HL-60 (cell line): ENCODE results near the gene MEX3A.

Experiments used
- DNase-seq, 2 experiments: peaks; one replicate each; pipeline ENCODE4 v3.0.0-alpha.2; 2010 to 2020; ENCODE audit warnings: low read depth in 1 of 2, low spot score in 1 of 2
- H3K27ac ChIP-seq: fragments of 250-450 bp; sonication (Bioruptor Pico); replicated peaks from 2 replicates; pipeline ENCODE4 v1.5.1; 2020; ENCODE audit warnings: mild to moderate bottlenecking, moderate library complexity
- H3K27me3 ChIP-seq: fragments of 250-450 bp; sonication (Bioruptor Pico); 2 replicates; pipeline ENCODE4 v1.5.1; 2021; ENCODE audit warnings: mild to moderate bottlenecking, moderate library complexity; ENCODE audit not compliant: insufficient read depth, poor library complexity, severe bottlenecking
- H3K4me3 ChIP-seq: replicated peaks from 2 replicates; pipeline ENCODE4 v1.5.1; 2011; ENCODE audit warnings: mild to moderate bottlenecking, control low read depth, low read length; ENCODE audit not compliant: insufficient read depth
- GABPA ChIP-seq: IDR thresholded peaks from 2 replicates; pipeline ENCODE4 v1.6.1; 2012; ENCODE audit warnings: low read depth
- POLR2AphosphoS5 ChIP-seq: IDR thresholded peaks from 2 replicates; pipeline ENCODE4 v1.6.1; 2012; ENCODE audit warnings: low read depth
- SPI1 ChIP-seq: IDR thresholded peaks from 2 replicates; pipeline ENCODE4 v1.6.1; 2012; ENCODE audit warnings: low read depth, mild to moderate bottlenecking, borderline replicate concordance
- TF ChIP-seq, protein P1 (sequence below): IDR thresholded peaks from 2 replicates; pipeline ENCODE4 v1.6.1; 2012; ENCODE audit warnings: low read depth; ENCODE audit not compliant: insufficient replicate concordance
- TF ChIP-seq, protein P2 (sequence below): IDR thresholded peaks from one replicate; pipeline ENCODE4 v1.5.1; 2011; ENCODE audit warnings: low read length, control low read depth, inconsistent platforms; ENCODE audit not compliant: insufficient read depth

MEX3A gene

DNA sequence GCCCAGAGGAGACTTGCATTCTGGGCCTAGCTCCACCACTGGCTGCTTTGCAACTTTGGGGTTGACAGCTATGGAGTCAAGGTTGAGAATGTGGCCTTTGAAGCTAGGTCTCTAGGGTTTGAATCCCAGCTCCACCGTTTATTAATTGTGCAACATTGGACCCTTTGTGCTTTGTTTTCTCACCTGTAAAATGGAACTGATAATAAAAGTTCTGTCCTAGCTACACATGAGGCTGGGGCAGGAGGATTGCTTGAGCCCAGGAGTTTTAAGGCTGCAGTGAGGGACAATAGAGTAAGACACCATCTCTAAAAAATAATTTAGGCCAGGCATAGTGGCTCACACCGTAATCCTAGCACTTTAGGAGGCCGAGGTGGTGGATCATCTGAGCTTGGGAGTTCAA, 17.0 kb upstream of the MEX3A start:
- Histone ChIP-seq H3K27ac (no peak overlapping the region), H3K27me3 (no peaks in the 10 kb centered on the region), H3K4me3 (no peak overlapping the region)
- no peak for DNase-seq
- no peak for TF ChIP-seq SPI1
- TF ChIP-seq, protein P1, sequence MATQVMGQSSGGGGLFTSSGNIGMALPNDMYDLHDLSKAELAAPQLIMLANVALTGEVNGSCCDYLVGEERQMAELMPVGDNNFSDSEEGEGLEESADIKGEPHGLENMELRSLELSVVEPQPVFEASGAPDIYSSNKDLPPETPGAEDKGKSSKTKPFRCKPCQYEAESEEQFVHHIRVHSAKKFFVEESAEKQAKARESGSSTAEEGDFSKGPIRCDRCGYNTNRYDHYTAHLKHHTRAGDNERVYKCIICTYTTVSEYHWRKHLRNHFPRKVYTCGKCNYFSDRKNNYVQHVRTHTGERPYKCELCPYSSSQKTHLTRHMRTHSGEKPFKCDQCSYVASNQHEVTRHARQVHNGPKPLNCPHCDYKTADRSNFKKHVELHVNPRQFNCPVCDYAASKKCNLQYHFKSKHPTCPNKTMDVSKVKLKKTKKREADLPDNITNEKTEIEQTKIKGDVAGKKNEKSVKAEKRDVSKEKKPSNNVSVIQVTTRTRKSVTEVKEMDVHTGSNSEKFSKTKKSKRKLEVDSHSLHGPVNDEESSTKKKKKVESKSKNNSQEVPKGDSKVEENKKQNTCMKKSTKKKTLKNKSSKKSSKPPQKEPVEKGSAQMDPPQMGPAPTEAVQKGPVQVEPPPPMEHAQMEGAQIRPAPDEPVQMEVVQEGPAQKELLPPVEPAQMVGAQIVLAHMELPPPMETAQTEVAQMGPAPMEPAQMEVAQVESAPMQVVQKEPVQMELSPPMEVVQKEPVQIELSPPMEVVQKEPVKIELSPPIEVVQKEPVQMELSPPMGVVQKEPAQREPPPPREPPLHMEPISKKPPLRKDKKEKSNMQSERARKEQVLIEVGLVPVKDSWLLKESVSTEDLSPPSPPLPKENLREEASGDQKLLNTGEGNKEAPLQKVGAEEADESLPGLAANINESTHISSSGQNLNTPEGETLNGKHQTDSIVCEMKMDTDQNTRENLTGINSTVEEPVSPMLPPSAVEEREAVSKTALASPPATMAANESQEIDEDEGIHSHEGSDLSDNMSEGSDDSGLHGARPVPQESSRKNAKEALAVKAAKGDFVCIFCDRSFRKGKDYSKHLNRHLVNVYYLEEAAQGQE = no peak
- TF ChIP-seq, protein P2, sequence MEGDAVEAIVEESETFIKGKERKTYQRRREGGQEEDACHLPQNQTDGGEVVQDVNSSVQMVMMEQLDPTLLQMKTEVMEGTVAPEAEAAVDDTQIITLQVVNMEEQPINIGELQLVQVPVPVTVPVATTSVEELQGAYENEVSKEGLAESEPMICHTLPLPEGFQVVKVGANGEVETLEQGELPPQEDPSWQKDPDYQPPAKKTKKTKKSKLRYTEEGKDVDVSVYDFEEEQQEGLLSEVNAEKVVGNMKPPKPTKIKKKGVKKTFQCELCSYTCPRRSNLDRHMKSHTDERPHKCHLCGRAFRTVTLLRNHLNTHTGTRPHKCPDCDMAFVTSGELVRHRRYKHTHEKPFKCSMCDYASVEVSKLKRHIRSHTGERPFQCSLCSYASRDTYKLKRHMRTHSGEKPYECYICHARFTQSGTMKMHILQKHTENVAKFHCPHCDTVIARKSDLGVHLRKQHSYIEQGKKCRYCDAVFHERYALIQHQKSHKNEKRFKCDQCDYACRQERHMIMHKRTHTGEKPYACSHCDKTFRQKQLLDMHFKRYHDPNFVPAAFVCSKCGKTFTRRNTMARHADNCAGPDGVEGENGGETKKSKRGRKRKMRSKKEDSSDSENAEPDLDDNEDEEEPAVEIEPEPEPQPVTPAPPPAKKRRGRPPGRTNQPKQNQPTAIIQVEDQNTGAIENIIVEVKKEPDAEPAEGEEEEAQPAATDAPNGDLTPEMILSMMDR = no peak
- no peak for TF ChIP-seq POLR2AphosphoS5
- TF ChIP-seq GABPA = no peak

DNA sequence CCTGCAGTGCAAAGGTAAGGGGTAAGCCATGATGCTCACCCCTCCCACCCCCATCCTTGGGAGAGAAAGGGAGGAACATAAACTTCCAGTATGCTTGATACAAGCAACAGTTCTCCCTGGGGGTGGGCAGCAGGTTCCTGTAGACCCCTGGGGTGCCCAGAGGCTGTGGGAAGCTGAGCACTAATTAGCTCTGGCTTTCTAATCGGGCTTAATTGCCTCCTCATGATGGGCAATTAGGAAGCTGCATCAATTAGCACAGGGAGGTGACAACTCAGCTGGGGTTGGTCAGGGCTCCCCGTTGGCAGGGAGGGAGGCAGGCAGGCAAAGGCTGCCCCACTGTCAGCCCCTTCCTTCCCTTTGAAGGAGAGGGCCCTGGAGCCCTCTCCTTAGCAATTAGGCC, 16.5 kb upstream of the MEX3A start:
- Histone ChIP-seq H3K4me3 (no peak overlapping the region), H3K27ac (no peak overlapping the region), H3K27me3 (no peaks in the 10 kb centered on the region)
- no peak for DNase-seq
- TF ChIP-seq GABPA (no peak), SPI1 (no peak), POLR2AphosphoS5 (no peak)
- TF ChIP-seq, protein P1 = no peak
- TF ChIP-seq, protein P2 = no peak

DNA sequence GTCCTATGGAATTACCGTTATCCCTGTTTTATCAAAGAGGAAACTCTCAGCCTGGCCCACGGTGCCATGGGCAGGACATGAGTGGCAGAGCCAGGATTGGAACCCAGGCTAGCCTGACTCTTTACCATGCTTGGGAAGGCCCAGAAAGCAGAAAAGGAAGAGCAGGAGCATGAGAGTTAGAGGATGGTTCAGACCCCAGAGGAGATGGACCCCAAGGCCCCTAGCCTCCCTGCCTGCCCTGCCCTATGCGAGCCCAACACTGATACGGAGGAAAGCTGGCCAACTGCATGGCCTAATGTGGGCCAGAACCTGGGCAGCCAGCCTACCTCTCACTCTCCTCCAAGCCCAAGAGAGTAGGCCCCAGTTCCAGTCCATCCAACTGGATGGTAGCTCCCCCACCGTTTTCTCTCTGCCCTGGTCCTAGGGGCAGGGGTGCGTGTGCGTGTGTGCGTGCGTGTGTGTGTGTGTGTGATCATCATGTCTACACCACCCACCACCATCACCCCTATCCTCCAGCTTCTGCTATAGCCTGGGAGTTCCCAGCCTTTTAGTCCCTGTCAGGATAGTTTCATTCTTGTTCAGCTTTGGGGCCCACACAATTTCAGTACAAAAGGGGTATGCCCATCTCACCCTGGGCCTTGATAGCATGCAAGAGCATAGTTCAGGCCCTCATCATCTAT, 15.4 kb upstream of the MEX3A start:
- no peak for DNase-seq
- Histone ChIP-seq H3K27me3 (no peaks in the 10 kb centered on the region), H3K4me3 (no peak overlapping the region), H3K27ac (no peak overlapping the region)
- TF ChIP-seq, protein P1 = no peak
- TF ChIP-seq SPI1 (no peak), POLR2AphosphoS5 (no peak)
